Stimulated activated naive CD8-positive, alpha-beta T cell treated with anti-CD3 and anti-CD28 coated beads, Interleukin-15, amount 100 ng/mL, for 72 hours (primary cell): ENCODE measurements around the gene LARGE1.
A peak's percentile ranks its signal among the peaks of the same experiment; 100 is the strongest.

Experiments
- ATAC-seq: fragments of 150-1000 bp; cut with Tn5 transposase; 2 replicates; pipeline ENCODE4 v1.10.0; 2021; ENCODE audit warnings: mild to moderate bottlenecking, moderate library complexity
- DNase-seq, 2 donors: peaks; one replicate each; pipeline ENCODE4 v3.0.0; 2021 to 2022
- H3K27ac Mint-ChIP-seq, 2 donors: one replicate each; pipeline ENCODE4 v1.8.0; 2022; ENCODE audit warnings: mild to moderate bottlenecking in 2 of 2, mixed read lengths in 2 of 2, moderate library complexity in 2 of 2
- H3K27me3 Mint-ChIP-seq: one replicate; pipeline ENCODE4 v1.8.0; 2022; ENCODE audit warnings: mixed read lengths
- H3K4me1 Mint-ChIP-seq: one replicate; pipeline ENCODE4 v1.8.0; 2022; ENCODE audit warnings: mild to moderate bottlenecking, mixed read lengths
- H3K4me3 Mint-ChIP-seq, 2 donors: one replicate each; pipeline ENCODE4 v1.8.0; 2022; ENCODE audit warnings: mild to moderate bottlenecking in 2 of 2, mixed read lengths in 2 of 2, moderate library complexity in 1 of 2
- H3K9me3 Mint-ChIP-seq, 2 donors: one replicate each; pipeline ENCODE4 v1.8.0; 2022; ENCODE audit warnings: mixed read lengths in 2 of 2

LARGE1 gene

GRCh38 chr22:33402325-33402724 is 518.0 kb downstream of the LARGE1 start:
- Mint-ChIP-seq H3K27ac (no peak overlapping the region), H3K4me1 (no peaks in the 10 kb centered on the region), H3K27me3 (no peaks in the 10 kb centered on the region), H3K4me3 (no peak overlapping the region), H3K9me3 (peaks cover 0 to 5% of the 10 kb centered on the region in 2 donors)
- ATAC-seq (no peak), DNase-seq (no peak)

DNA sequence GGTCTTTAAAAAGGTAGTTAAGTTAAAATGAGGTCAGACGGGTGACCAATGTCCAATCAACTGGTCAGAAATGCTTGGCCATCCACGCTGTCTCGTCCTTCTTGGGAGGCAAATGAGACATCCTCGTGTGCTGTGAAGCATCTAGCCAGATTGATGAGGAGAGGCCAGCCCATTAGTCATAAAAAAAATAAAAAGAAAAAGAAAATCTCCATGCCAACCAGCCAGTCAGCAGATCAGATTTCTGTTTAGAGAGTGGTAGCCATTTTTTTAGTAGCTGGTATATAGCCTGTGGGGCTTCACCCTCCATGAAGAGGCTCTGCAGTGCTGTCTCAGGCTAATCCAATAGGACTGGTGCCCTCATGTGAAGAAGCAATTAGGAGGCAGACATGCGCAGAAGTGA is 519.0 kb downstream of the LARGE1 start:
- H3K4me3 Mint-ChIP-seq = no peak overlapping the region
- ATAC-seq = no peak
- H3K9me3 Mint-ChIP-seq = peaks cover 0 to 5% of the 10 kb centered on the region in 2 donors
- H3K4me1 Mint-ChIP-seq = no peaks in the 10 kb centered on the region
- no peak for DNase-seq
- no peaks in the 10 kb centered on the region for H3K27me3 Mint-ChIP-seq
- H3K27ac Mint-ChIP-seq = no peak overlapping the region

DNA sequence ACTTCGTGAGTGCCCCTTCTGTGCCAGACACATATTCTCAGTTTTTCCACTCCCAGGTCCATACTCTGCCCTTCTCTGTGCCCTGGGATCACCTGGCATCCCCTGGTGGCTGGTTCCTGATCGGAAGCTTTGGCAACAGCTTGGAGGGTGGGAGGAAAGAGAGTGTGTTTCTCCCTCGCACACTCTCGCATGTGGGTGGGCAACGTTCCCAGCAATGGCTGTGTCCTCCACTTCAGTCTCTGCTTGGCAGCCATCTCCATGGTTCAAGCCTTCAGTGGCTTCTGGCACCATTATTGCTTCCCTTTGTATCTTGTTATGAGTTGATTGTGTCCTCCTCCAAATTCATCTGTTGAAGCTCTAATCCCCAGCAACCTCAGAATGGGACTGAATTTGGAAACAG is 519.4 kb downstream of the LARGE1 start:
- ATAC-seq = no peak
- peaks cover 0 to 5% of the 10 kb centered on the region in 2 donors for H3K9me3 Mint-ChIP-seq
- H3K27ac Mint-ChIP-seq = no peak overlapping the region
- DNase-seq = no peak
- H3K4me3 Mint-ChIP-seq = no peak overlapping the region
- H3K4me1 Mint-ChIP-seq = no peaks in the 10 kb centered on the region
- no peaks in the 10 kb centered on the region for H3K27me3 Mint-ChIP-seq

DNA sequence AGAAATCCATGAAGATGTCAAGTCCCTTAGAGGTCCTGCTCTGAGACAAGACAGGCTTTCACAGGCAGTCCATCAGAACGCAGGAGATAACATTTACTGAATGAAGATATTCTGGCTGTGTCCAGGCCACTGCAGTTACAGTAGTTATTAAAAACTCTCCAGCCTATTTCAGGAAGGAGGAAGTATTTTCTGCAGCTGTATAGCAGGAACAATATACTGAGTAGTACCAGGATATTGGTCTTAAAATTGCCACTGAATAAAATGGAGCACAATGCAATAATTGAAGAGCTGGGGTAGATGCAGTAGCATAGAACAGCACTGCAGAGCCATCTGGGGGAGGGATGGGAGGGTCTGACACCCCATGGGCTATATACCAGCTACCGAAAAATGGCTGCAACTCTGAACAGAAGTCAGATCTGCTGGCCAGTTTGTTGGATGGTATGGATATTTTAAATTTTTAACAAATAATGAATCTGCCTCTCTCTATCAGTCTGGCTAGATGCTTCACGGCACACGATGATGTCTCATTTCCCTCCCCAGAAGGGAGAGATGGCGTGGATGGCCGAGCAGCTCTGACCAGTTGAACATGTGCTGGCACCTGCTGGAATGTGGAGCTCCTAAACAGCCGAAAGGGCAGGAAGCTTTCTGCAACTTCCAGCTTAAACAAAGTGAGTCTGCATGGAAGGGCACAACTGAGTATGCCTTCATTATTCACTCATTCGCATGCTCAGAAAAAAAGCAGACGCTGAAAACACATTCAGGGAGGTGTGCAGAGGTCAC is 520.0 kb downstream of the LARGE1 start:
- H3K4me1 Mint-ChIP-seq = no peaks in the 10 kb centered on the region
- no peaks in the 10 kb centered on the region for H3K27me3 Mint-ChIP-seq
- DNase-seq (no peak), ATAC-seq (no peak)
- no peak overlapping the region for H3K27ac Mint-ChIP-seq
- peaks cover 0 to 5% of the 10 kb centered on the region in 2 donors for H3K9me3 Mint-ChIP-seq
- H3K4me3 Mint-ChIP-seq = no peak overlapping the region

DNA sequence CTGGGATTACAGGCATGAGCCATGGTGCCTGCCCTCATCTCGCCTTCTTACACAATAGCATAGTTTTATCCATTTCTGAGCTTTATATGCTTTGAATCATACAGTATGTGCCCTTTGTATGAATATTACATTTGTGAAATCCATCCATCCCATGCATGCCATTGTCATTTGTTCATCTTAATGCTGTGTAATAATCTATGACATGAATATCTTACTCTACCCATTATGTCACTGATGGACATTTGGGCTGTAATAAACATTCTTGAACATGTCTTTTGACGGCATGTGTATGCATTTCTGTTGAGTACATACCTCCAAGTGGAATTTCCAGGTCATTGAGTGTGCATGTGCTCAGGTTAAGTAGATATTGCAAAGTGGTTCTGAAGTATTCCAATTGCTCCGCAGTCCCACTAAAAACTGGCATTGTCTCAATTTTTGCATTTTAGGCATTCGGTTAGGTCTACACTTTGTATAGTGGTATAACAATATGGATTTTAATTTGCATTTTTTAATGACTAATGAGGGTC is 522.8 kb downstream of the LARGE1 start:
- no peaks in the 10 kb centered on the region for H3K4me1 Mint-ChIP-seq
- no peak overlapping the region for H3K4me3 Mint-ChIP-seq
- no peaks in the 10 kb centered on the region for H3K27me3 Mint-ChIP-seq
- no peak overlapping the region for H3K27ac Mint-ChIP-seq
- DNase-seq (no peak), ATAC-seq (no peak)
- peaks cover 0 to 5% of the 10 kb centered on the region in 2 donors for H3K9me3 Mint-ChIP-seq

DNA sequence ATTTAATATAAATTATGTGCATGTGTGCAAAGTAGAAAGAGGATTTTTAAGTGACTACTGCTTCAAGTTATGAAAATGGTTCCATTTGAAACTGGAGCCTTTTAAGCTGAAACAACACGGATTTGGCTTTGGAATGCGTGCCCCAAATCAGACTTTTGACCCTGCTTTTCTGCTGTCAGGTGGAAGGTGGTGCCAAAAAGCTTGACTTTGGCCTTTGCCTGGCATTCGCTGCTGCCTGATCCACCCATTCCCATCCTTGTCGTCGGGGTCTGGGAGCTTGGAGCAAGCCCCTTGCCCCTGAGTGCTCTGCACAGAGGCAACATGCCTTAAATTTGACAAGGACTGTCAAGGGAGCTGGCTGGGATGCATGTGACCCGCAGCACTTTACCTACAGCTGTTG is 526.8 kb downstream of the LARGE1 start:
- ATAC-seq = no peak
- Mint-ChIP-seq H3K4me3 (no peak overlapping the region), H3K9me3 (peaks cover 0 to 4% of the 10 kb centered on the region in 2 donors), H3K27me3 (no peaks in the 10 kb centered on the region), H3K4me1 (no peaks in the 10 kb centered on the region), H3K27ac (no peak overlapping the region)
- DNase-seq = no peak

- DNase-seq = no peak
- Mint-ChIP-seq H3K4me3 (no peak overlapping the region), H3K9me3 (no peaks in the 10 kb centered on the region), H3K27ac (no peak overlapping the region), H3K4me1 (no peaks in the 10 kb centered on the region), H3K27me3 (no peaks in the 10 kb centered on the region)
- no peak for ATAC-seq
These were observed 529.0 kb downstream of the LARGE1 start for GRCh38 chr22:33391298-33391697.

DNA sequence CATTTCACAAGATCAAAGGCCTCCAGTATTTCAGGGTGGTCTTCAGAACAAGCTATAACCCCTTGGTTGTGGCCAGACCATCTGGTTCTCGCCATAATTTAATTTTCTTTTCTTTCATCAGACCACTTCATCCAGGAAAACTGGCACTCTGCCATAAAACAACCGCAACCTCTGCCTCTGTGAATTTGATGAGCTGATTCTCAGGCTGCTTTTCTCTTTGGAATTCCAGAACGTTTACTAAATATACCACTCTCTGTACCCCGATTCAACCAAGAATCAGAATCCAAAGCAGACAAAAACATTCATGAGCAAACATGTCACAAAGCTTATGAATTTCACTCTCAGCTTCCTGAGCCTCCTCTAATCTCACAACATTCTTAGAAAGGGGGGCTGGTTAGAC is 530.3 kb downstream of the LARGE1 start:
- H3K4me3 Mint-ChIP-seq = no peak overlapping the region
- H3K4me1 Mint-ChIP-seq = no peaks in the 10 kb centered on the region
- no peaks in the 10 kb centered on the region for H3K9me3 Mint-ChIP-seq
- H3K27me3 Mint-ChIP-seq = no peaks in the 10 kb centered on the region
- no peak overlapping the region for H3K27ac Mint-ChIP-seq
- ATAC-seq (no peak), DNase-seq (no peak)

DNA sequence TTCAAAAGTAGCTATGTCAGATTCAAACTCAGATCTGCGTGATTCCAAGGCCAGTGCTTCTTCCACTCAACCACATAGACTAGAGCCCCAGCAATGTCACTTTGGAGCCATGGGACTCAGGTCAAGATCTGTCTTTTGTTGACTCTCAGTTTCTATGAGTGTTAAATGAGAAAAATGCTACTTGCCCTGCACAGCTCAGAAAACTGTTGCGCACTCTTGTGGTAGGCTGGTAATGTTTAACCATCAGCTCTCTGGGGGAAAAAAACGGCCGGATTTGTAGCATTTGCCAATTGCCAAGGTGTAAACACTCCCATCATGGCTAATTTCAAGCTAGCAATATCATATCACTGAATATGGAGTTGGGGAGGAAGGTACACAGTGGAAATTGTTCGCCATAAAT is 534.0 kb downstream of the LARGE1 start:
- no peaks in the 10 kb centered on the region for H3K9me3 Mint-ChIP-seq
- H3K4me1 Mint-ChIP-seq = no peaks in the 10 kb centered on the region
- H3K27ac Mint-ChIP-seq = no peak overlapping the region
- no peak overlapping the region for H3K4me3 Mint-ChIP-seq
- no peak for DNase-seq
- no peaks in the 10 kb centered on the region for H3K27me3 Mint-ChIP-seq
- no peak for ATAC-seq

GRCh38 chr22:33385611-33386010 is 534.7 kb downstream of the LARGE1 start:
- H3K27ac Mint-ChIP-seq = no peak overlapping the region
- H3K27me3 Mint-ChIP-seq = no peaks in the 10 kb centered on the region
- ATAC-seq (no peak), DNase-seq (no peak)
- no peak overlapping the region for H3K4me3 Mint-ChIP-seq
- no peaks in the 10 kb centered on the region for H3K4me1 Mint-ChIP-seq
- no peaks in the 10 kb centered on the region for H3K9me3 Mint-ChIP-seq

GRCh38 chr22:33382436-33382835 is 537.8 kb downstream of the LARGE1 start:
- H3K9me3 Mint-ChIP-seq = peaks cover 14 to 17% of the 10 kb centered on the region in 2 donors

GRCh38 chr22:33381531-33382406 is 538.5 kb downstream of the LARGE1 start:
- DNase-seq (no peak), ATAC-seq (no peak)
- Mint-ChIP-seq H3K9me3 (peaks cover 20% of the 10 kb centered on the region in 2 donors), H3K27me3 (no peaks in the 10 kb centered on the region), H3K27ac (peak overlapping the region in 1 of 2 donors; percentile 20), H3K4me3 (no peak overlapping the region), H3K4me1 (no peaks in the 10 kb centered on the region)

More at GRCh38 chr22:33382436-33382835, 537.8 kb downstream of the LARGE1 start:
- H3K4me1 Mint-ChIP-seq = no peaks in the 10 kb centered on the region
- H3K27me3 Mint-ChIP-seq = no peaks in the 10 kb centered on the region
- no peak overlapping the region for H3K27ac Mint-ChIP-seq
- no peak overlapping the region for H3K4me3 Mint-ChIP-seq
- DNase-seq (no peak), ATAC-seq (no peak)

- H3K4me3 Mint-ChIP-seq = no peak overlapping the region
- ATAC-seq = no peak
- no peak for DNase-seq
- H3K27ac Mint-ChIP-seq = peak overlapping the region in 1 of 2 donors; percentile 20
- no peaks in the 10 kb centered on the region for H3K27me3 Mint-ChIP-seq
- no peaks in the 10 kb centered on the region for H3K4me1 Mint-ChIP-seq
- H3K9me3 Mint-ChIP-seq = peaks cover 20 to 22% of the 10 kb centered on the region in 2 donors
These were observed 539.3 kb downstream of the LARGE1 start for GRCh38 chr22:33380789-33381530.

DNA sequence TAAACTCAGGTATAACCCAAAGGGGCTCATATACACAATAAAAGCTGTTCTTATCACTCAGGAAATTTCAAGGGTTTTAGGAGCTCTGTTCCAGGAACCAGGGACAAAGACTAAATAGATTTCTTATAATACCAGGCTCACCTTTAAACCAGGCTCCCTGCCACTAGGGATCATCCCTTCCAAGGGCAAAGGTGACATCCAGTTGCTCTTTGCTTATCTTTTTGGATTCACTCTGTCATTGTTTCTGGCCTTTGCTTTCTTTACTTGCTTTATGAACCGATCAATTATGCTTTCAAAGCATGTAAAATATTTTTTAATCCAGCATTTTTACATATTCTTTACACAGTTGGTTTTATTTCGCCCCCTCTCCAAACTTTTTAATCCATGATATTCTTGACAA is 540.4 kb downstream of the LARGE1 start:
- DNase-seq (no peak), ATAC-seq (no peak)
- Mint-ChIP-seq H3K27ac (no peak overlapping the region), H3K27me3 (no peaks in the 10 kb centered on the region), H3K9me3 (peaks cover 20 to 22% of the 10 kb centered on the region in 2 donors), H3K4me3 (no peak overlapping the region), H3K4me1 (no peaks in the 10 kb centered on the region)

- H3K9me3 Mint-ChIP-seq = peaks cover 7 to 13% of the 10 kb centered on the region in 2 donors
- H3K4me3 Mint-ChIP-seq = no peak overlapping the region
- no peaks in the 10 kb centered on the region for H3K27me3 Mint-ChIP-seq
- H3K4me1 Mint-ChIP-seq = no peaks in the 10 kb centered on the region
- no peak overlapping the region for H3K27ac Mint-ChIP-seq
- no peak for ATAC-seq
- no peak for DNase-seq
These were observed 547.4 kb downstream of the LARGE1 start for GRCh38 chr22:33372875-33373274.
